ENCODE data around the gene IGFBPL1. TPM values are rescaled to one million over a fixed set of nuclear protein-coding genes. Genes with fewer than 3 reads are reported as not detected.

The IGFBPL1 gene
- total RNA-seq, 1 donor from 2014 or later = 0.35 TPM

DNA sequence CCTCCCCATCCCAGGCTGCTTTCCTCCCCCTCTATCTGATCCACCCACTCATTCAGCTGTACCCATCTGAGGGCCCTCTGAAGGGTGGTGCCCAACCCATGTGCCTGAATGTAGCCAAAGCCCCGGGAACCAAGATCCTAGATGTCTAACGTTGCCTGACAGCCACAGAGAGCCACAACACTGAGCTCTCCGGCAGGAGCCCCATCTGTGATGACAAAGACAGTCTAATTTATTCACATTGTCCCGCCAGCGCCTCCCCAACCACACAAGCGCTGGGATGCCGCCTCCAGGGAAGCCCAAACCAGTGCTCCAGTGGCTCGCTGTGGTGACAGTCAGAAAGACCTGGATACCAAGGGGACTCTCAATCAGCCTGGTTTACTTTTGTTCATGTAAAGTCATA is 8.4 kb downstream of the IGFBPL1 start:
- TF ChIP-seq, protein P1, sequence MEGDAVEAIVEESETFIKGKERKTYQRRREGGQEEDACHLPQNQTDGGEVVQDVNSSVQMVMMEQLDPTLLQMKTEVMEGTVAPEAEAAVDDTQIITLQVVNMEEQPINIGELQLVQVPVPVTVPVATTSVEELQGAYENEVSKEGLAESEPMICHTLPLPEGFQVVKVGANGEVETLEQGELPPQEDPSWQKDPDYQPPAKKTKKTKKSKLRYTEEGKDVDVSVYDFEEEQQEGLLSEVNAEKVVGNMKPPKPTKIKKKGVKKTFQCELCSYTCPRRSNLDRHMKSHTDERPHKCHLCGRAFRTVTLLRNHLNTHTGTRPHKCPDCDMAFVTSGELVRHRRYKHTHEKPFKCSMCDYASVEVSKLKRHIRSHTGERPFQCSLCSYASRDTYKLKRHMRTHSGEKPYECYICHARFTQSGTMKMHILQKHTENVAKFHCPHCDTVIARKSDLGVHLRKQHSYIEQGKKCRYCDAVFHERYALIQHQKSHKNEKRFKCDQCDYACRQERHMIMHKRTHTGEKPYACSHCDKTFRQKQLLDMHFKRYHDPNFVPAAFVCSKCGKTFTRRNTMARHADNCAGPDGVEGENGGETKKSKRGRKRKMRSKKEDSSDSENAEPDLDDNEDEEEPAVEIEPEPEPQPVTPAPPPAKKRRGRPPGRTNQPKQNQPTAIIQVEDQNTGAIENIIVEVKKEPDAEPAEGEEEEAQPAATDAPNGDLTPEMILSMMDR (IDR thresholded peaks at IDR 0.05) = no peak
- Histone ChIP-seq H3K27me3 (ENCODE audit: low read depth) (peaks cover 2% of the 10 kb centered on the region), H3K9me3 (no peaks in the 10 kb centered on the region), H3K4me3 (no peak overlapping the region), H3K36me3 (no peaks in the 10 kb centered on the region), H3K27ac (no peak overlapping the region), H3K4me1 (no peaks in the 10 kb centered on the region)
- DNase-seq = no peak
- no peak for ATAC-seq
- intact Hi-C loops (cut with DNase I) = no loop called here

DNA sequence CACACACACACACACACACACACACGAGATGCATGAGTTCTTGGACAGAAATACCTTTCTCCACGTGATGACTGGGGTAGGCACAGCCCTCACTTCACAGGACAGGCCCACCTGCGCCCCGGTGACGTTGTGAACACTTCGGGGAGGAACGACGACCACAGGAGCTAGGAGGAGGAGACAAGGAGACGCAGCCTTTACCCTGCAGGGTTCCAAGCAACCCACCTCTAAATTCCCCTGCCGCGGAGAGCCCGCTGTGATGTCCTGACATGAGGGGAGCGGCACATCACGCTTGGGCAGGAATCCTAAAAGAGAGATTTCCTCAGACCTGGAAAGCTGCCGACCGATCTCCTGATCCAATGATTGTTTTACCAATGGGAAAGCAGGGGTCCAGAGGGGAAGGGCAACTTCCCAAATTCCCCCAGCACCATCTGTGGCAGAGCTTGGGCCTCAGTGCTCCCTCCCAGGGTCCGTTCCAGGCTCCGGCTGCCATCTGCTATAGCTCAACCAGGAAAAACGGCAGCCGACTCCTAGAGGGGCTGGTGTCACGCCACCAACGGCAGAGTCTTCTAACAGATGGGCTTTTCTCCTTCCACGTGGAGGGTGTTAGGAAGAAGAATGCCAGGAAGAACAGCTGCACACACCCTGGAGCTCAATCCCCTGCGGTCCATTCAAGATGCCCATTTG is 10.1 kb downstream of the IGFBPL1 start:
- H3K4me3 ChIP-seq = no peak overlapping the region
- no peak for DNase-seq
- no peak for ATAC-seq
- TF ChIP-seq, protein P1 (IDR thresholded peaks at IDR 0.05) = no peak
- intact Hi-C loops (cut with DNase I) = no loop called here
- no peaks in the 10 kb centered on the region for H3K9me3 ChIP-seq
- no peak overlapping the region for H3K27ac ChIP-seq
- H3K36me3 ChIP-seq = no peaks in the 10 kb centered on the region
- H3K27me3 ChIP-seq (ENCODE audit: low read depth) = no peaks in the 10 kb centered on the region
- H3K4me1 ChIP-seq = no peaks in the 10 kb centered on the region

DNA sequence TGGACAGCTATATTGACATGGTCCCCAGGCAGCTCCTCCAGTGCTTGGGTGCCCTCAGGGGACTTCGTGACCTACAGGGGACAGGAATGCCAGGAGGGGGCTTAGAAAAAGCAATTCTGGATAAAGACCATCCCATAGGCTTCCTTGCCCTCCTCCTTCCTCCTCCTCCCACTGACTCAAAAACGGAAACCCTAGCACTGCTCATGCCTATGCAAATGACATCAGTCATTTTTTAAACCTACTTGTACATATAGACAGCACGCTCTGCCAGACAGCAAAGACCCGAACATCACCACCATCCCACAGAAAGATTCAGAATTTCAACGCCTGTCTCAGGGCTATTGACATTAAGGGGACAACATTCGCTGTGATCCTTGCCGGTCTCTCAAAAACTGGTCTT is 11.0 kb downstream of the IGFBPL1 start:
- H3K36me3 ChIP-seq = no peaks in the 10 kb centered on the region
- H3K9me3 ChIP-seq = no peaks in the 10 kb centered on the region
- no peaks in the 10 kb centered on the region for H3K4me1 ChIP-seq
- H3K27ac ChIP-seq = no peak overlapping the region
- ATAC-seq (no peak), DNase-seq (no peak)
- intact Hi-C loops (cut with DNase I) = no loop called here
- H3K27me3 ChIP-seq (ENCODE audit: low read depth) = no peaks in the 10 kb centered on the region
- no peak overlapping the region for H3K4me3 ChIP-seq
- TF ChIP-seq, protein P1 (IDR thresholded peaks at IDR 0.05) = no peak

DNA sequence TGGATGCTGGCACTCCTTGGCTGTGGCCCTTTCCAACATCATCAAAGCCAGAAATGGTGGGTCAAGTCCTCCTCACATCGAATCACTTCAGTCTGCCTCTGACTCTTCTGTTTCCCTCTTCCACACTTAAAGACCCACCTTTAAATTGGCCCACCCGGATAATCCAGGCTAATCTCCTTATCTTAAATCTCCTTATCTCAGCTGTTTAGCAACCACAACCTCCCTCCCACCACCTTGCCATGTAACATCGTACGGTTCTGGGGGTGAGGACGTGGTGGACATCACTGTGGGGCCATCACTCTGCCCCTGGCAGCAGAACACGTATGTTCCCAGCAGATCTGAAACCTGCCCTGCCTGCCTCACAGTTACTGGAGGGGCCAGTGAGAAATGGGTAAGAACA is 11.5 kb downstream of the IGFBPL1 start:
- ATAC-seq = no peak
- DNase-seq = no peak
- H3K4me3 ChIP-seq = no peak overlapping the region
- H3K27ac ChIP-seq = no peak overlapping the region
- H3K9me3 ChIP-seq = no peaks in the 10 kb centered on the region
- TF ChIP-seq, protein P1 (IDR thresholded peaks at IDR 0.05) = no peak
- intact Hi-C loops (cut with DNase I) = no loop called here
- H3K4me1 ChIP-seq = no peaks in the 10 kb centered on the region
- H3K27me3 ChIP-seq (ENCODE audit: low read depth) = no peaks in the 10 kb centered on the region
- H3K36me3 ChIP-seq = no peaks in the 10 kb centered on the region

DNA sequence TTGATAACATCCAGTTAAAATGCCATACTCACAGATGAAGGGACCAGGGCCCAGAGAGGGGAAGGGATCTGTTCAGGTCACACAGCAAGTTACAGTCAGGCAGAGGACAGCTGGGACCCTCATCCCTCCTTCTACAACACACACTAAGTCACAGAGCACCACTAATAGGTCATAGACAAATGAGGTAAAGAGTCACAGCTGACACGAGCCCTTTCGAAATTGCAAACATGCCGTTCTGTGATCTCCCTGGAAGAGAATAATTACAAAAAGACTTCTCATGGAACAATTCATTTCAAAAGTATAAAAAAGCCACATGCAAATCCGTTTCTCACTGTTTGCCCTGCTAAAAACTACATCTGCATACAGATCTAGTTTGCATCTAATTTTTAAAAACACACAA is 15.5 kb downstream of the IGFBPL1 start:
- H3K27ac ChIP-seq = no peak overlapping the region
- H3K4me1 ChIP-seq = no peaks in the 10 kb centered on the region
- no peaks in the 10 kb centered on the region for H3K36me3 ChIP-seq
- TF ChIP-seq, protein P1 (IDR thresholded peaks at IDR 0.05) = no peak
- no peak overlapping the region for H3K4me3 ChIP-seq
- no peak for DNase-seq
- ATAC-seq = no peak
- H3K9me3 ChIP-seq = no peaks in the 10 kb centered on the region
- H3K27me3 ChIP-seq (ENCODE audit: low read depth) = peaks cover 11% of the 10 kb centered on the region
- intact Hi-C loops (cut with DNase I) = no loop called here
